ENCODE measurements around the gene GNAO1. TPM values are rescaled to one million over a fixed set of nuclear protein-coding genes. Genes with fewer than 3 reads are reported as not detected.

The GNAO1 gene
- total and polyA plus RNA-seq, 7 donors = 0.35 to 1.9 (median 0.60) TPM

GRCh38 chr16:56264609-56264972, 73.3 kb downstream of the GNAO1 start:
- Histone ChIP-seq H3K4me1 (no peaks in the 10 kb centered on the region), H3K4me3 (no peak overlapping the region), H3K9me3 (no peaks in the 10 kb centered on the region), H3K36me3 (ENCODE audit: insufficient read depth in 1 of 2, low read depth in 1 of 2) (no peaks in the 10 kb centered on the region), H3K27me3 (ENCODE audit: insufficient read depth in 3 of 3, low read length in 2 of 3) (peaks cover 0 to 2% (median 0%) of the 10 kb centered on the region in 3 donors), H3K27ac (no peak overlapping the region)
- ATAC-seq = no peak
- intact Hi-C loops (cut with DNase I) = no loop called here
- TF ChIP-seq CTCF (IDR thresholded peaks at IDR 0.05) = no peak
- no peak for DNase-seq
- WGBS, 3 donors = 87 to 96% (median 88%) methylated on average over 2 of the region's 2 CpGs

- no peak for DNase-seq
- intact Hi-C loops (cut with DNase I) = no loop called here
- Histone ChIP-seq H3K27me3 (ENCODE audit: insufficient read depth in 3 of 3, low read length in 2 of 3) (no peaks in the 10 kb centered on the region), H3K36me3 (ENCODE audit: insufficient read depth in 1 of 2, low read depth in 1 of 2) (no peaks in the 10 kb centered on the region), H3K4me1 (no peaks in the 10 kb centered on the region), H3K4me3 (no peak overlapping the region), H3K9me3 (no peaks in the 10 kb centered on the region), H3K27ac (no peak overlapping the region)
- no peak for ATAC-seq
- no peak for TF ChIP-seq CTCF (IDR thresholded peaks at IDR 0.05)
- 72 to 87% (median 76%) methylated on average over 4 of the region's 4 CpGs for WGBS, 3 donors
These were observed 73.9 kb downstream of the GNAO1 start for GRCh38 chr16:56265184-56265583.

GRCh38 chr16:56265746-56266145, 74.5 kb downstream of the GNAO1 start:
- Histone ChIP-seq H3K4me3 (no peak overlapping the region), H3K9me3 (no peaks in the 10 kb centered on the region), H3K36me3 (ENCODE audit: insufficient read depth in 1 of 2, low read depth in 1 of 2) (no peaks in the 10 kb centered on the region), H3K27ac (no peak overlapping the region), H3K27me3 (ENCODE audit: insufficient read depth in 3 of 3, low read length in 2 of 3) (no peaks in the 10 kb centered on the region), H3K4me1 (no peaks in the 10 kb centered on the region)
- ATAC-seq = no peak
- DNase-seq = no peak
- 92 to 96% (median 94%) methylated on average over 3 of the region's 3 CpGs for WGBS, 3 donors
- intact Hi-C loops (cut with DNase I) = no loop called here
- no peak for TF ChIP-seq CTCF (IDR thresholded peaks at IDR 0.05)

GRCh38 chr16:56266641-56267607, 75.6 kb downstream of the GNAO1 start:
- Histone ChIP-seq H3K27me3 (ENCODE audit: insufficient read depth in 3 of 3, low read length in 2 of 3) (no peaks in the 10 kb centered on the region), H3K36me3 (ENCODE audit: insufficient read depth in 1 of 2, low read depth in 1 of 2) (no peaks in the 10 kb centered on the region), H3K9me3 (no peaks in the 10 kb centered on the region), H3K4me1 (no peaks in the 10 kb centered on the region), H3K4me3 (no peak overlapping the region), H3K27ac (no peak overlapping the region)
- WGBS, 3 donors = 87% methylated on average over 17 of the region's 17 CpGs
- TF ChIP-seq CTCF (IDR thresholded peaks at IDR 0.05) = no peak
- no peak for ATAC-seq
- intact Hi-C loops (cut with DNase I) = no loop called here
- no peak for DNase-seq

Data from psoas muscle (tissue), 8 donors.